Spinal cord (tissue), 10 donors: ENCODE data around the gene HNRNPA0. TPM values are rescaled to one million over a fixed set of nuclear protein-coding genes. Genes with fewer than 3 reads are reported as not detected.

Experiments
- DNase-seq, 6 donors: peaks; one replicate each; pipeline versions ENCODE4 v3.0.0 to v3.0.0-alpha.2; 2013 to 2015; ENCODE audit warnings: low spot score in 6 of 6, low read depth in 4 of 6
- H3K27ac ChIP-seq: one replicate; pipeline ENCODE4 v1.5.1; 2013; ENCODE audit warnings: low read depth, low read length, control low read depth
- H3K27me3 ChIP-seq: one replicate; pipeline ENCODE4 v1.6.1; 2013; ENCODE audit warnings: low read length; ENCODE audit not compliant: control insufficient read depth, insufficient read depth
- H3K36me3 ChIP-seq: one replicate; pipeline ENCODE4 v1.6.1; 2013; ENCODE audit warnings: low read length; ENCODE audit not compliant: control insufficient read depth, insufficient read depth
- H3K4me1 ChIP-seq: one replicate; pipeline ENCODE4 v1.6.1; 2013; ENCODE audit warnings: low read length; ENCODE audit not compliant: control insufficient read depth, insufficient read depth
- H3K4me3 ChIP-seq: one replicate; pipeline ENCODE4 v1.5.1; 2013; ENCODE audit warnings: low read depth, low read length, control low read depth
- H3K9me3 ChIP-seq: one replicate; pipeline ENCODE4 v1.6.1; 2013; ENCODE audit warnings: low read length; ENCODE audit not compliant: control insufficient read depth, insufficient read depth
- WGBS: methylation state at CpG from one replicate; pipeline ENCODE4 v1.1.5; 2013; ENCODE audit warnings: missing lambda C conversion rate; ENCODE audit not compliant: insufficient coverage; 5-methylcytosine and 5-hydroxymethylcytosine counted together
- polyA plus RNA-seq, 2 donors: library from polyadenylated mRNA; unstranded; fragments of 120-200 nt; gene quantifications; one replicate each; pipeline ENCODE4 v1.2.1, GENCODE V29; 2013; ENCODE audit not compliant: insufficient read length in 2 of 2
- total RNA-seq, 2 donors: library from RNA; depleted of rRNA in 1 of 2; stranded (reverse); fragments of 120-200 nt in 1 of 2; fragments of >200 nt in 1 of 2; gene quantifications; one replicate each; pipeline versions ENCODE4 v1.2.3 to v1.2.4, GENCODE V29; 2013 to 2014
- donor health status: healthy.

The HNRNPA0 gene
- total and polyA plus RNA-seq, 4 donors, result 15.0 to 69.4 (median 43.5) TPM

GRCh38 chr5:137712139-137712667 is 42.0 kb downstream of the HNRNPA0 start:
- Histone ChIP-seq H3K27ac (no peak overlapping the region), H3K9me3 (no peaks in the 10 kb centered on the region), H3K4me1 (no peaks in the 10 kb centered on the region), H3K4me3 (no peak overlapping the region), H3K27me3 (no peaks in the 10 kb centered on the region), H3K36me3 (peaks cover 8% of the 10 kb centered on the region)
- 100% methylated on average over 1 of the region's 2 CpGs for WGBS
- DNase-seq, result peak in 1 of 6 donors; percentile 27

GRCh38 chr5:137710086-137710485 is 44.1 kb downstream of the HNRNPA0 start:
- Histone ChIP-seq H3K9me3 (no peaks in the 10 kb centered on the region), H3K27ac (no peak overlapping the region), H3K27me3 (no peaks in the 10 kb centered on the region), H3K4me3 (no peak overlapping the region), H3K36me3 (peaks cover 11% of the 10 kb centered on the region), H3K4me1 (no peaks in the 10 kb centered on the region)
- 88% methylated on average over 3 of the region's 5 CpGs for WGBS
- no peak for DNase-seq

GRCh38 chr5:137708796-137709559 is 45.2 kb downstream of the HNRNPA0 start:
- WGBS, result 90% methylated on average over 3 of the region's 3 CpGs
- peaks cover 11% of the 10 kb centered on the region for H3K36me3 ChIP-seq
- no peaks in the 10 kb centered on the region for H3K27me3 ChIP-seq
- no peak overlapping the region for H3K27ac ChIP-seq
- H3K4me1 ChIP-seq, result no peaks in the 10 kb centered on the region
- no peaks in the 10 kb centered on the region for H3K9me3 ChIP-seq
- DNase-seq, result no peak
- H3K4me3 ChIP-seq, result no peak overlapping the region

- H3K27ac ChIP-seq, result no peak overlapping the region
- no CpG with 5 or more reads among the region's 1 CpG for WGBS
Observed at GRCh38 chr5:137708062-137708461, 46.1 kb downstream of the HNRNPA0 start.

GRCh38 chr5:137706841-137707240 is 47.3 kb downstream of the HNRNPA0 start:
- H3K36me3 ChIP-seq, result peaks cover 11% of the 10 kb centered on the region
- no peaks in the 10 kb centered on the region for H3K9me3 ChIP-seq
- H3K27ac ChIP-seq, result no peak overlapping the region
- no peaks in the 10 kb centered on the region for H3K27me3 ChIP-seq
- no peak for DNase-seq
- no peak overlapping the region for H3K4me3 ChIP-seq
- no peaks in the 10 kb centered on the region for H3K4me1 ChIP-seq
- 100% methylated on average over 1 of the region's 2 CpGs for WGBS

More at GRCh38 chr5:137708062-137708461, 46.1 kb downstream of the HNRNPA0 start:
- Histone ChIP-seq H3K4me3 (no peak overlapping the region), H3K4me1 (no peaks in the 10 kb centered on the region), H3K36me3 (peaks cover 11% of the 10 kb centered on the region), H3K27me3 (no peaks in the 10 kb centered on the region), H3K9me3 (no peaks in the 10 kb centered on the region)
- no peak for DNase-seq

GRCh38 chr5:137705106-137705505 is 49.1 kb downstream of the HNRNPA0 start:
- Histone ChIP-seq H3K27ac (no peak overlapping the region), H3K9me3 (no peaks in the 10 kb centered on the region), H3K4me3 (no peak overlapping the region), H3K36me3 (peaks cover 11% of the 10 kb centered on the region), H3K27me3 (no peaks in the 10 kb centered on the region), H3K4me1 (no peaks in the 10 kb centered on the region)
- DNase-seq, result no peak

- H3K36me3 ChIP-seq, result peaks cover 3% of the 10 kb centered on the region
- no peak overlapping the region for H3K4me3 ChIP-seq
- no peak for DNase-seq
- no peaks in the 10 kb centered on the region for H3K27me3 ChIP-seq
- WGBS, result 100% methylated on average over 1 of the region's 5 CpGs
- H3K27ac ChIP-seq, result no peak overlapping the region
- H3K9me3 ChIP-seq, result no peaks in the 10 kb centered on the region
- H3K4me1 ChIP-seq, result peaks cover 3% of the 10 kb centered on the region
Observed at GRCh38 chr5:137703565-137703964, 50.6 kb downstream of the HNRNPA0 start.

- no peak for DNase-seq
- H3K27me3 ChIP-seq, result no peaks in the 10 kb centered on the region
- H3K9me3 ChIP-seq, result no peaks in the 10 kb centered on the region
- H3K4me3 ChIP-seq, result no peak overlapping the region
- H3K4me1 ChIP-seq, result peaks cover 3% of the 10 kb centered on the region
- 92% methylated on average over 2 of the region's 3 CpGs for WGBS
- peaks cover 10% of the 10 kb centered on the region for H3K36me3 ChIP-seq
- no peak overlapping the region for H3K27ac ChIP-seq
Observed at GRCh38 chr5:137700282-137700680, 53.9 kb downstream of the HNRNPA0 start.

- peaks cover 10% of the 10 kb centered on the region for H3K36me3 ChIP-seq
- no peaks in the 10 kb centered on the region for H3K9me3 ChIP-seq
- no peaks in the 10 kb centered on the region for H3K27me3 ChIP-seq
- H3K4me1 ChIP-seq, result peaks cover 3% of the 10 kb centered on the region
- no peak overlapping the region for H3K4me3 ChIP-seq
- H3K27ac ChIP-seq, result no peak overlapping the region
- peak in 1 of 6 donors; percentile 24 for DNase-seq
- 40% methylated on average over 1 of the region's 9 CpGs for WGBS
Observed at GRCh38 chr5:137699336-137700281, 54.6 kb downstream of the HNRNPA0 start.
